ENCODE measurements around the gene PLOD3. TPM values are rescaled to one million over a fixed set of nuclear protein-coding genes. Genes with fewer than 3 reads are reported as not detected.

Gene PLOD3
- total and polyA plus RNA-seq, 2 donors (not counting 1 experiment from before 2014, with no cell fraction given) = 40.1 to 47.5 TPM

DNA sequence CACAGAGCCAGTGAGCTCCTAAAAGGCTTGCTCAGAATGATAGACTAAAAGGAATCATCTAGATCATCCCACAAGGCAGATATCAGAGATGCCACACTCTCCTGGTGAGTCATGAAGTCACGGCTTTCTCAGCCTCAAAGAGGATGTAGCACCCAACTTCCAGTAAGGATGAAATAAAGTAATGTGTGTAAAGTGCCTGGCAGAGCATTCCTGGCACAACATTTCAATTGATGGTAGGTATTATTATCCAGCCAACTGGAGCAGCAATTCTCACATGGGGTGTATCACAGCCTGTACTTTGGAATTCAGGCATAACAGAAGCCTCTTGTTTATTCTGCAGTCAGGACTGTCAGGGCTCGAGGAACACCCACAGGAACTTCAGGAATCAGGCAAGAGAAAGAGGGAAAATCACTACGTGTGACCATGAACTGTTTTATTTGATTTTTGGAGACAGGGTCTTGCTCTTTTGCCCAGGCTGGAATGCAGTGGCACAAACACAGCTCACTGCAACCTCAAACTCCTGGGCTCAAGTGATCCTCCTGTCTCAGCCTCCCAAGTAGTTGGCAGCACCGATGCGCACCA is 32.0 kb downstream of the PLOD3 start:
- CTCF ChIA-PET = interaction anchor here (1.2 kb wide), 1 partner anchor 41 kb away, joined by 4 read pairs; no protein-coding TSS in a partner anchor
- Histone ChIP-seq H2AFZ (ENCODE audit: insufficient read depth, low read depth, low read length, poor library complexity, severe bottlenecking) (no peak overlapping the region), H3K27me3 (replicated peaks in 1 of 4; ENCODE audit: control extremely low read depth in 1 of 4, control insufficient read depth in 3 of 4, insufficient read depth in 4 of 4, low read length in 3 of 4) (peaks cover 0 to 26% (median 7%) of the 10 kb centered on the region in 4 experiments), H3K4me2 (replicated peaks; ENCODE audit: low read depth, low read length, poor library complexity, severe bottlenecking) (no peak overlapping the region), H3K9me3 (ENCODE audit: control extremely low read depth in 1 of 3, control insufficient read depth in 2 of 3, insufficient read depth in 1 of 3, low read length in 2 of 3) (no peaks in the 10 kb centered on the region), H3K27ac (ENCODE audit: low read length in 2 of 2) (no peak overlapping the region), H3K9ac (ENCODE audit: low read length) (no peak overlapping the region), H3K4me3 (ENCODE audit: control extremely low read depth in 1 of 5, extremely low read depth in 1 of 5, insufficient read depth in 1 of 5, low read depth in 2 of 5, low read length in 4 of 5) (no peak overlapping the region), H4K20me1 (ENCODE audit: control insufficient read depth, insufficient read depth, low read length, poor library complexity, severe bottlenecking) (no peaks in the 10 kb centered on the region), H3K4me1 (ENCODE audit: control insufficient read depth in 2 of 2, insufficient read depth in 2 of 2, low read length in 2 of 2) (peaks cover 0 to 2% of the 10 kb centered on the region in 2 donors), H3K36me3 (replicated peaks in 1 of 2; ENCODE audit: control extremely low read depth in 1 of 2, control insufficient read depth in 1 of 2, extremely low read depth in 1 of 2, insufficient read depth in 2 of 2, low read length in 1 of 2) (no peaks in the 10 kb centered on the region), H3K79me2 (ENCODE audit: control insufficient read depth, insufficient read depth, low read length) (no peaks in the 10 kb centered on the region)
- POLR2A ChIA-PET = interaction anchor here (0.6 kb wide), 1 partner anchor 77 kb away, joined by 3 read pairs; no protein-coding TSS in a partner anchor
- H3K27ac Mint-ChIP-seq = no peak overlapping the region
- intact Hi-C loops (cut with micrococcal nuclease) = no loop called here
- H3K4me1 Mint-ChIP-seq = peaks cover 10% of the 10 kb centered on the region
- H3K4me3 Mint-ChIP-seq = no peak overlapping the region
- no peak for DNase-seq
- no peaks in the 10 kb centered on the region for H3K9me3 Mint-ChIP-seq (ENCODE audit: insufficient read depth)
- ATAC-seq (ENCODE audit: low read depth) = no peak
- WGBS (ENCODE audit: insufficient coverage) = 33% methylated on average over 2 of the region's 5 CpGs
- no peak for TF ChIP-seq EZH2 (IDR thresholded peaks at IDR 0.05; ENCODE audit: borderline replicate concordance, insufficient read depth, low read depth, low read length, poor library complexity, severe bottlenecking)
- TF ChIP-seq, protein P1, sequence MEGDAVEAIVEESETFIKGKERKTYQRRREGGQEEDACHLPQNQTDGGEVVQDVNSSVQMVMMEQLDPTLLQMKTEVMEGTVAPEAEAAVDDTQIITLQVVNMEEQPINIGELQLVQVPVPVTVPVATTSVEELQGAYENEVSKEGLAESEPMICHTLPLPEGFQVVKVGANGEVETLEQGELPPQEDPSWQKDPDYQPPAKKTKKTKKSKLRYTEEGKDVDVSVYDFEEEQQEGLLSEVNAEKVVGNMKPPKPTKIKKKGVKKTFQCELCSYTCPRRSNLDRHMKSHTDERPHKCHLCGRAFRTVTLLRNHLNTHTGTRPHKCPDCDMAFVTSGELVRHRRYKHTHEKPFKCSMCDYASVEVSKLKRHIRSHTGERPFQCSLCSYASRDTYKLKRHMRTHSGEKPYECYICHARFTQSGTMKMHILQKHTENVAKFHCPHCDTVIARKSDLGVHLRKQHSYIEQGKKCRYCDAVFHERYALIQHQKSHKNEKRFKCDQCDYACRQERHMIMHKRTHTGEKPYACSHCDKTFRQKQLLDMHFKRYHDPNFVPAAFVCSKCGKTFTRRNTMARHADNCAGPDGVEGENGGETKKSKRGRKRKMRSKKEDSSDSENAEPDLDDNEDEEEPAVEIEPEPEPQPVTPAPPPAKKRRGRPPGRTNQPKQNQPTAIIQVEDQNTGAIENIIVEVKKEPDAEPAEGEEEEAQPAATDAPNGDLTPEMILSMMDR (IDR thresholded peaks at IDR 0.05) = no peak
- peaks cover 35% of the 10 kb centered on the region for H3K27me3 Mint-ChIP-seq

DNA sequence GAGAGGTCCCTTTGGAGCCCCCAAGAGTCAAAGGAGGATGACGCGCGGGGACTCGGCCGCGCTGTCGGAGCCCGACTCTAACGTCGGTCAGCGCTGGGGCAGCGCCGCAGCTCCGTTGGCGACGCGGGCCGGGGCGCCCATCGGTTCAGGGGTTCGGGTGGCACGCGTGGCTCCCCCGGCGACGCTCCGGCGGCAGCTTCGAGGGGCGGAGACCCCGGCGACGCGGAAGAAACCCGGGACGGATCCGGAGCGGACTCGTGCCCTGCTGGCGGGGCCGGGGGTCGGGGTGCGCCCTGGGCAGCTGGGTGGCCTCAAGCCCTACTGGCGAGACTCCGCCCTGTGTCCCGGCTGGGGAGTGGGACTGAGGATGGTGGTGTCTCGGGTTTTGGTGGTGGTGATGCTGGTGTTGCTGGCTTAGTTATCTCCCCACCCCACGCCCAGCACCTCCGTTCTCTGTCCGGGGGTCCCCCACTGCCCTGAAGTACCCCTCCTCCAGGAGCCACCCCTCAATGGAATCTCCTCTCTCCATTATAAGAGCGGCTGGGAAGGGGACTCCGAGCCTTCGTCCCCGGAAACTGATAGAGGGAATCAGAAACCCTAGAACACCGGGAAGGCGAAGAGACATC is 37.1 kb downstream of the PLOD3 start, which contains the start of gene NAT16:
TSS of gene NAT16 (minus strand) at position 164 of the 626 bp plus-strand sequence. CDS start 5,486 bp downstream, outside the sequence.
- Histone ChIP-seq H3K27ac (ENCODE audit: low read length in 2 of 2) (no peak within 1 kb of the TSS), H2AFZ (ENCODE audit: insufficient read depth, low read depth, low read length, poor library complexity, severe bottlenecking) (peak within 1 kb of the TSS; percentile 10), H4K20me1 (ENCODE audit: control insufficient read depth, insufficient read depth, low read length, poor library complexity, severe bottlenecking) (no peaks in the 10 kb centered on the region), H3K9ac (ENCODE audit: low read length) (peak within 1 kb of the TSS; percentile 26), H3K4me1 (ENCODE audit: control insufficient read depth in 2 of 2, insufficient read depth in 2 of 2, low read length in 2 of 2) (peaks cover 16 to 19% of the 10 kb centered on the region in 2 donors), H3K4me2 (replicated peaks; ENCODE audit: low read depth, low read length, poor library complexity, severe bottlenecking) (peak within 1 kb of the TSS; percentile 66), H3K4me3 (ENCODE audit: control extremely low read depth in 1 of 5, extremely low read depth in 1 of 5, insufficient read depth in 1 of 5, low read depth in 2 of 5, low read length in 4 of 5) (peak within 1 kb of the TSS in 1 of 5 experiments; percentile 29), H3K79me2 (ENCODE audit: control insufficient read depth, insufficient read depth, low read length) (no peaks in the 10 kb centered on the region), H3K36me3 (replicated peaks in 1 of 2; ENCODE audit: control extremely low read depth in 1 of 2, control insufficient read depth in 1 of 2, extremely low read depth in 1 of 2, insufficient read depth in 2 of 2, low read length in 1 of 2) (no peaks in the 10 kb centered on the region), H3K27me3 (replicated peaks in 1 of 4; ENCODE audit: control extremely low read depth in 1 of 4, control insufficient read depth in 3 of 4, insufficient read depth in 4 of 4, low read length in 3 of 4) (peaks cover 0 to 74% (median 40%) of the 10 kb centered on the region in 4 experiments), H3K9me3 (ENCODE audit: control extremely low read depth in 1 of 3, control insufficient read depth in 2 of 3, insufficient read depth in 1 of 3, low read length in 2 of 3) (no peaks in the 10 kb centered on the region)
- POLR2A ChIA-PET = no interaction called here
- CTCF ChIA-PET = interaction anchor here (1.1 kb wide), 1 partner anchor 12 kb away, joined by 3 read pairs; no protein-coding TSS in a partner anchor
- WGBS (ENCODE audit: insufficient coverage) = 4% methylated on average over 48 of the region's 56 CpGs
- DNase-seq = no peak
- Mint-ChIP-seq H3K9me3 (ENCODE audit: insufficient read depth) (no peaks in the 10 kb centered on the region), H3K4me3 (peak within 1 kb of the TSS; percentile 73), H3K27me3 (peaks cover 65% of the 10 kb centered on the region), H3K4me1 (peaks cover 19% of the 10 kb centered on the region), H3K27ac (peak within 1 kb of the TSS; percentile 32)
- ATAC-seq (ENCODE audit: low read depth) = no peak
- intact Hi-C loops (cut with micrococcal nuclease) = no loop called here
- TF ChIP-seq EZH2 (IDR thresholded peaks at IDR 0.05; ENCODE audit: borderline replicate concordance, insufficient read depth, low read depth, low read length, poor library complexity, severe bottlenecking) = peak; percentile 25
- TF ChIP-seq, protein P1 (IDR thresholded peaks at IDR 0.05) = no peak

Measured in B cell (primary cell).